Neuronal stem cell (in vitro differentiated cells): ENCODE measurements around the gene SURF4.
A peak's percentile ranks its signal among the peaks of the same experiment; 100 is the strongest.

Source experiments
- DNase-seq: peaks from one replicate; pipeline ENCODE4 v3.0.0-alpha.2; 2013; ENCODE audit warnings: low spot score
- H2AFZ ChIP-seq: one replicate; pipeline ENCODE4 v1.6.1; 2013; ENCODE audit warnings: mild to moderate bottlenecking, low read length, inconsistent platforms
- H2AK5ac ChIP-seq: 2 replicates; pipeline ENCODE4 v1.6.1; 2013; ENCODE audit warnings: low read depth, mild to moderate bottlenecking, inconsistent platforms, low read length, moderate library complexity, mixed read lengths
- H2BK120ac ChIP-seq: 2 replicates; pipeline ENCODE4 v1.6.1; 2013; ENCODE audit warnings: low read depth, mild to moderate bottlenecking, inconsistent platforms, low read length, moderate library complexity, mixed read lengths
- H2BK12ac ChIP-seq: one replicate; pipeline ENCODE4 v1.6.1; 2013; ENCODE audit warnings: low read length, inconsistent platforms
- H2BK15ac ChIP-seq: 2 replicates; pipeline ENCODE4 v1.6.1; 2013; ENCODE audit warnings: mild to moderate bottlenecking, low read length, inconsistent platforms, mixed read lengths
- H2BK5ac ChIP-seq: one replicate; pipeline ENCODE4 v1.6.1; 2013; ENCODE audit warnings: inconsistent platforms, mild to moderate bottlenecking, low read length, moderate library complexity
- H3K14ac ChIP-seq: one replicate; pipeline ENCODE4 v1.6.1; 2013; ENCODE audit warnings: low read length, inconsistent platforms
- H3K18ac ChIP-seq: 2 replicates; pipeline ENCODE4 v1.6.1; 2013; ENCODE audit warnings: low read length, inconsistent platforms
- H3K23ac ChIP-seq: 2 replicates; pipeline ENCODE4 v1.6.1; 2013; ENCODE audit warnings: low read depth, mild to moderate bottlenecking, mixed read lengths, low read length, inconsistent platforms; ENCODE audit not compliant: poor library complexity
- H3K27ac ChIP-seq: replicated peaks from 3 replicates; pipeline ENCODE4 v1.5.1; 2013; ENCODE audit warnings: low read length, inconsistent platforms
- H3K27me3 ChIP-seq, 3 experiments: 2 replicates each; pipeline ENCODE4 v1.6.1; 2013; ENCODE audit warnings: low read length in 3 of 3, mild to moderate bottlenecking in 2 of 3, inconsistent platforms in 1 of 3, low read depth in 1 of 3, mixed read lengths in 1 of 3, moderate library complexity in 1 of 3; ENCODE audit not compliant: control insufficient read depth in 3 of 3, insufficient read depth in 3 of 3
- H3K36me3 ChIP-seq, 2 donors: replicated peaks in 1 of 2; 2 replicates each; pipeline ENCODE4 v1.6.1; 2013; ENCODE audit warnings: low read length in 2 of 2; ENCODE audit not compliant: control insufficient read depth in 2 of 2, insufficient read depth in 2 of 2
- H3K4ac ChIP-seq: 2 replicates; pipeline ENCODE4 v1.6.1; 2013; ENCODE audit warnings: inconsistent platforms, mild to moderate bottlenecking, low read length, moderate library complexity
- H3K4me1 ChIP-seq, 2 donors: 1 replicate in 1 of 2; 2 replicates in 1 of 2; pipeline ENCODE4 v1.6.1; 2013; ENCODE audit warnings: low read length in 2 of 2, low read depth in 1 of 2; ENCODE audit not compliant: control insufficient read depth in 2 of 2, insufficient read depth in 1 of 2
- H3K4me2 ChIP-seq: one replicate; pipeline ENCODE4 v1.6.1; 2013; ENCODE audit warnings: mild to moderate bottlenecking, low read length, inconsistent platforms; ENCODE audit not compliant: insufficient read depth, poor library complexity, severe bottlenecking
- H3K4me3 ChIP-seq, 2 donors: 2 replicates each; pipeline ENCODE4 v1.5.1; 2013; ENCODE audit warnings: low read length in 2 of 2, mild to moderate bottlenecking in 2 of 2, inconsistent platforms in 1 of 2, moderate library complexity in 1 of 2
- H3K79me1 ChIP-seq: one replicate; pipeline ENCODE4 v1.6.1; 2013; ENCODE audit warnings: low read depth, mild to moderate bottlenecking, inconsistent platforms, low read length, moderate library complexity
- H3K9ac ChIP-seq: one replicate; pipeline ENCODE4 v1.6.1; 2013; ENCODE audit warnings: mild to moderate bottlenecking, low read depth, low read length, inconsistent platforms; ENCODE audit not compliant: poor library complexity
- H3K9me3 ChIP-seq, 2 donors: replicated peaks in 1 of 2; 2 replicates each; pipeline versions ENCODE3 to v1.6.1; 2013; ENCODE audit warnings: low read length in 2 of 2, mild to moderate bottlenecking in 2 of 2, inconsistent platforms in 1 of 2, low read depth in 1 of 2, mixed read lengths in 1 of 2, moderate library complexity in 1 of 2; ENCODE audit not compliant: control insufficient read depth in 2 of 2, insufficient read depth in 1 of 2
- H4K8ac ChIP-seq: one replicate; pipeline ENCODE4 v1.6.1; 2013; ENCODE audit warnings: low read depth, mild to moderate bottlenecking, inconsistent platforms, low read length, moderate library complexity
- H4K91ac ChIP-seq: one replicate; pipeline ENCODE4 v1.6.1; 2013; ENCODE audit warnings: low read length, low read depth, mild to moderate bottlenecking, inconsistent platforms; ENCODE audit not compliant: poor library complexity
- WGBS, 2 donors: extraction: QIAGEN DNeasy Blood & Tissue Kit; methylation state at CpG; one replicate each; pipeline ENCODE4 v1.1.7; 2013; ENCODE audit warnings: missing lambda C conversion rate in 2 of 2, mixed read lengths in 1 of 2; ENCODE audit not compliant: insufficient read length in 2 of 2, insufficient replicate concordance in 1 of 2; ENCODE audit errors: extremely low coverage in 2 of 2; 5-methylcytosine and 5-hydroxymethylcytosine counted together

Gene SURF4

GRCh38 chr9:133417541-133418461, 41.9 kb upstream of the SURF4 start, which contains the start of gene REXO4:
Gene REXO4 (minus strand): TSS chr9:133418010. CDS start chr9:133417844, 166 bp downstream.
- H4K91ac ChIP-seq: no peak within 1 kb of the TSS
- peak; percentile 92 for DNase-seq
- H3K4me1 ChIP-seq: peaks cover 3 to 9% of the 10 kb centered on the region in 2 donors
- H3K27me3 ChIP-seq: no peaks in the 10 kb centered on the region
- H2AFZ ChIP-seq: peak within 1 kb of the TSS; percentile 94
- H2AK5ac ChIP-seq: peak within 1 kb of the TSS; percentile 26
- no peak within 1 kb of the TSS for H2BK120ac ChIP-seq
- H3K4me2 ChIP-seq: peak within 1 kb of the TSS; percentile 89
- H3K4ac ChIP-seq: peak within 1 kb of the TSS; percentile 93
- peak within 1 kb of the TSS; percentile 70 for H4K8ac ChIP-seq
- peak within 1 kb of the TSS; percentile 73 to 84 for H3K4me3 ChIP-seq
- H3K14ac ChIP-seq: no peak within 1 kb of the TSS
- peak within 1 kb of the TSS; percentile 76 for H3K23ac ChIP-seq
- no peaks in the 10 kb centered on the region for H3K9me3 ChIP-seq
- H2BK12ac ChIP-seq: no peak within 1 kb of the TSS
- peak within 1 kb of the TSS; percentile 98 for H3K27ac ChIP-seq
- H3K9ac ChIP-seq: peak within 1 kb of the TSS; percentile 89
- peak within 1 kb of the TSS; percentile 97 for H3K18ac ChIP-seq
- peaks cover 17 to 36% of the 10 kb centered on the region in 2 donors for H3K36me3 ChIP-seq
- WGBS, 2 donors: no CpG with 5 or more reads among the region's 75 CpGs
- H2BK15ac ChIP-seq: no peak within 1 kb of the TSS
- peaks cover 4% of the 10 kb centered on the region for H3K79me1 ChIP-seq
- peak within 1 kb of the TSS; percentile 60 for H2BK5ac ChIP-seq

- DNase-seq: no peak
- Histone ChIP-seq H2AFZ (no peak overlapping the region), H3K9ac (no peak overlapping the region), H3K14ac (no peak overlapping the region), H2BK5ac (no peak overlapping the region), H2AK5ac (no peak overlapping the region), H4K8ac (no peak overlapping the region), H3K23ac (no peak overlapping the region), H3K79me1 (peaks cover 13% of the 10 kb centered on the region), H3K27ac (no peak overlapping the region), H2BK15ac (no peak overlapping the region), H3K36me3 (peaks cover 37 to 61% of the 10 kb centered on the region in 2 donors), H2BK120ac (no peak overlapping the region), H4K91ac (no peak overlapping the region), H3K27me3 (no peaks in the 10 kb centered on the region), H2BK12ac (no peak overlapping the region), H3K18ac (no peak overlapping the region), H3K9me3 (no peaks in the 10 kb centered on the region), H3K4ac (no peak overlapping the region), H3K4me3 (no peak overlapping the region), H3K4me2 (no peak overlapping the region), H3K4me1 (peaks cover 3 to 9% of the 10 kb centered on the region in 2 donors)
- WGBS, 2 donors: no CpG with 5 or more reads among the region's 1 CpG
Measured at GRCh38 chr9:133415170-133415569, 39.3 kb upstream of the SURF4 start.

GRCh38 chr9:133408042-133408441, 32.2 kb upstream of the SURF4 start:
- Histone ChIP-seq H2BK5ac (no peak overlapping the region), H4K8ac (no peak overlapping the region), H3K23ac (no peak overlapping the region), H3K9ac (no peak overlapping the region), H4K91ac (no peak overlapping the region), H3K4ac (no peak overlapping the region), H3K4me3 (no peak overlapping the region), H3K4me1 (no peaks in the 10 kb centered on the region), H3K27ac (no peak overlapping the region), H3K14ac (no peak overlapping the region), H2BK120ac (no peak overlapping the region), H3K36me3 (peaks cover 59 to 93% of the 10 kb centered on the region in 2 donors), H3K9me3 (no peaks in the 10 kb centered on the region), H2BK15ac (no peak overlapping the region), H3K79me1 (peaks cover 10% of the 10 kb centered on the region), H3K18ac (no peak overlapping the region), H3K27me3 (no peaks in the 10 kb centered on the region), H3K4me2 (no peak overlapping the region), H2AFZ (no peak overlapping the region), H2AK5ac (no peak overlapping the region), H2BK12ac (no peak overlapping the region)
- whole genome bisulfite sequencing, 2 donors: no CpG with 5 or more reads among the region's 1 CpG
- DNase-seq: no peak
